ENCODE measurements around the gene VGLL1.

GRCh38 chrX:136542281-136542680, 10.3 kb downstream of the VGLL1 start:
- TF ChIP-seq, protein P1, sequence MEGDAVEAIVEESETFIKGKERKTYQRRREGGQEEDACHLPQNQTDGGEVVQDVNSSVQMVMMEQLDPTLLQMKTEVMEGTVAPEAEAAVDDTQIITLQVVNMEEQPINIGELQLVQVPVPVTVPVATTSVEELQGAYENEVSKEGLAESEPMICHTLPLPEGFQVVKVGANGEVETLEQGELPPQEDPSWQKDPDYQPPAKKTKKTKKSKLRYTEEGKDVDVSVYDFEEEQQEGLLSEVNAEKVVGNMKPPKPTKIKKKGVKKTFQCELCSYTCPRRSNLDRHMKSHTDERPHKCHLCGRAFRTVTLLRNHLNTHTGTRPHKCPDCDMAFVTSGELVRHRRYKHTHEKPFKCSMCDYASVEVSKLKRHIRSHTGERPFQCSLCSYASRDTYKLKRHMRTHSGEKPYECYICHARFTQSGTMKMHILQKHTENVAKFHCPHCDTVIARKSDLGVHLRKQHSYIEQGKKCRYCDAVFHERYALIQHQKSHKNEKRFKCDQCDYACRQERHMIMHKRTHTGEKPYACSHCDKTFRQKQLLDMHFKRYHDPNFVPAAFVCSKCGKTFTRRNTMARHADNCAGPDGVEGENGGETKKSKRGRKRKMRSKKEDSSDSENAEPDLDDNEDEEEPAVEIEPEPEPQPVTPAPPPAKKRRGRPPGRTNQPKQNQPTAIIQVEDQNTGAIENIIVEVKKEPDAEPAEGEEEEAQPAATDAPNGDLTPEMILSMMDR (IDR thresholded peaks at IDR 0.05; ENCODE audit: insufficient read depth, low read length, poor library complexity, severe bottlenecking) = no peak
- no peak for TF ChIP-seq EZH2phosphoT487 (conservative IDR thresholded peaks at IDR 0.05; ENCODE audit: low read length)

Measured in SU-DHL-6 (cell line).